GM10847 (cell line): Measurements from ENCODE around the gene PRRC2C.

Experiments used
- POLR2A ChIP-seq: IDR thresholded peaks from 2 replicates; pipeline ENCODE4 v1.6.1; 2011; ENCODE audit not compliant: insufficient read length; ENCODE audit errors: extremely low read depth

The PRRC2C gene

GRCh38 chr1:171488190-171488929, 3.0 kb downstream of the PRRC2C start:
- no peak for TF ChIP-seq POLR2A

DNA sequence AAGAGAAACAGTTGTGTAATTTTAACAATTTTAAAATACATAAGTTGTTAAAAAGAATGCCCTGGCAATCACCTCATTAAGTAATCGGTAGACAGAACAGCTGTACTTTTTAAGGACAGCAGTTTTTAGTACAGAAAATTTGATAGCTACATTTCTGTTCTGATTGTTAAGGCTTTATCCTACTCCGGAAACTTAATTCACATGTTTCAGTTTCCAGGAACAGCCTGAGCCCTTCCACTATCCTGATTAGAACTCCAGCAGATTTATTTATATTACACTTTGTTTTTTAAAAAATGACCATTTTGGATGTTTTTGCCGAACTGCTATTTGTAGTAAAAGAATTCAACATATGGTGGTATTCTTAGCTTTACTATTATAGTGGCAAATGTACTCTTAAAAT, 8.7 kb downstream of the PRRC2C start:
- no peak for TF ChIP-seq POLR2A

GRCh38 chr1:171495444-171495843, 10.1 kb downstream of the PRRC2C start:
- TF ChIP-seq POLR2A = no peak

- TF ChIP-seq POLR2A = no peak
Observed at GRCh38 chr1:171500304-171500703, 15.0 kb downstream of the PRRC2C start.

- no peak for TF ChIP-seq POLR2A
Observed at GRCh38 chr1:171500803-171501202, 15.5 kb downstream of the PRRC2C start.

GRCh38 chr1:171501305-171502024, 16.1 kb downstream of the PRRC2C start:
- no peak for TF ChIP-seq POLR2A

- TF ChIP-seq POLR2A = no peak
Observed at GRCh38 chr1:171506525-171507304, 21.4 kb downstream of the PRRC2C start.

- no peak for TF ChIP-seq POLR2A
Observed at GRCh38 chr1:171507435-171507834, 22.1 kb downstream of the PRRC2C start.

DNA sequence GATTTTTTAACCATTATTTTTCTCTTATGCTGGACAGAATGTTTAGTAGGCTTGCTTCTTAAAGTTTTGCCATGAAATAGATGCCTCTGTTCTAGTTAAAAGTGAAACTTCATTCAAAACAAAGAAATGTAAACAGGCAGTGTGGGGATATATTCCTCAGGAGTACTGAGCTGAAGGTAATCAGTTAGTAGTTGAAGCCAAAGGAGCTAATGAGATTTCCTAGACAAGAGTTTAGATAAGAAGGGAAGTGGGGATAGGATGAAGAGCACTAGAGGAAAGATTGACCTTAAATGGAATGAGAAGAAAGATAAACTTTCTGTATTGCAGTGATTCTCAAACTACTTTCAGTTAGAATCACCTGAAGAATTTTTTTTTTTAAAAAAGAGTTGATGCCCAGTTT, 23.9 kb downstream of the PRRC2C start:
- no peak for TF ChIP-seq POLR2A

DNA sequence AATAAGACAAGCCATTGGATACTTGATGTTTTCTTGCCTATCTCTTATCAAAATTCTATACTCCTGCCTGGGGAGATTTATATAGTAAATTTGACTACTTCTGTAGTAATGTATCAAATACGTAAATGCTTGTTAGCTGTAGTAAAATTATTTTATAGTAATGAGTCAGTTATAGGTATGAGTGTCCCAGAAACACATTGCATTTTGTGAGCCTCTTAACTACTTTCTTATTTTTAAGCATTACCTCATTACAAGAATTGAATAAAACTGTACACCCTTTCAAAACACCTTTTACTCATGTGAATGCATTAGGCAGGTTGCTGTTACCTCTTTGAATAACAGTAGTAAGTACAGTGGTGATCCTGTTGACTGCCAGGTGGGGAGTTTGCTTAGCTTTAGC, 28.4 kb downstream of the PRRC2C start:
- no peak for TF ChIP-seq POLR2A

DNA sequence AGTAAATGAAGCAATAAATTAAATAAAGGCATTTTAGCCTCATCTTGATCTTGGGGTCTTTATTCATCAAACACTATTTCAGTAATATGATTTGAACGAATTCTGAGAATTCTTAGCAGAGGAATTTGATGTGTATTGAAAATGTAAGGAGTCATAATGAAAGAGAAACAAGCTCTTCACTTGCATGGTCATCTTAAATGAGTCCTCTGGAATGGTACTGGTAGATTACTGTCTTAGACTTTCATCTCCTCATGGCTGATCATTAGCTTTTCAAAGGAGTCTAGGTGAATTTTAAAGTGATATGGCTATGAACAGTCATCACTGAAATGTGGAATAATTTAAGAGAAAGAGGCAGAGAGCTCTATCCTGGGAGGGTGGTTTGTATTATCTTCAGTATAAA, 30.0 kb downstream of the PRRC2C start:
- TF ChIP-seq POLR2A = no peak

GRCh38 chr1:171515741-171516140, 30.4 kb downstream of the PRRC2C start:
- no peak for TF ChIP-seq POLR2A

GRCh38 chr1:171521567-171521966, 36.2 kb downstream of the PRRC2C start:
- TF ChIP-seq POLR2A = no peak

DNA sequence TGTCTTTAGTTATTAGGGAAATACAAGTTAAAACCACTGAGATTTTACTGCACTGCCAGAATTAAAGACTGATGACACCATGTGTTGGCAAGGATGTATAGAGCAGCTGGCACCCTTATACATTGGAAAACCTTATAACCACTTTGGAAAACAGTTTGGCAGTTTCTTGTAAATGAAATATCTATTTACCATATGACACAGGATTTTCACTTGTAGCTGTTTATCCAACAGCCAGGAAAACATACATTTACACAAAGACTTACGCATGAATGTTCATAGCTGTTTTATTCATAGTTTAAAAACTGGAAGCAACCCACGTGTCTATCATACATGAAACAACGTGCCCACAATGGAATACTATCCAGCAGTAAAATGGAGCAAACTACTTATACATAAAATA, 45.3 kb downstream of the PRRC2C start:
- TF ChIP-seq POLR2A = no peak

DNA sequence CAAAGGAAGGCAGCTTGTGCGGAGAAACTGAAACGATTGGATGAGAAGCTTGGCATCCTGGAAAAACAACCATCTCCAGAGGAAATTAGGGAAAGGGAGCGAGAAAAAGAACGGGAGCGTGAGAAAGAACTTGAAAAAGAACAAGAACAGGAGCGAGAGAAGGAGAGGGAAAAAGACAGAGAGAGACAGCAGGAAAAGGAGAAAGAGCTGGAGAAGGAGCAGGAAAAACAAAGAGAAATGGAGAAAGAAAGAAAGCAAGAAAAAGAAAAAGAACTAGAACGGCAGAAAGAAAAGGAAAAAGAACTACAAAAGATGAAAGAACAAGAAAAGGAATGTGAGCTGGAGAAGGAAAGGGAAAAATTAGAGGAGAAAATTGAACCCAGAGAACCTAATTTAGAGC, 47.2 kb downstream of the PRRC2C start:
- TF ChIP-seq POLR2A = no peak

DNA sequence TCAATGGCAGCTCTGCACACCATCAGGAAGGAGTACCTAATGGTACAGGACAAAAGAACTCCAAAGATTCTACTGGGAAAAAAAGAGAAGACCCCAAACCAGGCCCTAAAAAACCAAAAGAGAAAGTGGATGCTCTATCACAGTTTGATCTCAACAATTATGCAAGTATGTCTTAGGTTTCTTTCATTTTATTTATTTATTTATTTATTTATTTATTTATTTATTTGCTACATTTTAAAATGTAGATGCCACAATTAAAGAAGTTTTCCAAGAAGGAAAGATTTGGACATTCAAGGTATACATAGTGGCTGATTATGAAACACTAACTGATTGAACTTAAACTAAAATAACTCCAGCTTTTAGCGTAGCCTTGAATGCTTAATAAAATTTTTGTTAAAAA, 60.2 kb downstream of the PRRC2C start:
- TF ChIP-seq POLR2A = no peak
